Naive B cell (primary cell): Measurements from ENCODE around the gene RPL34. TPM values are rescaled to one million over a fixed set of nuclear protein-coding genes. Genes with fewer than 3 reads are reported as not detected.

ENCODE experiments used
- ATAC-seq, 2 donors: fragments of 150-1000 bp; cut with Tn5 transposase; 2 replicates each; pipeline ENCODE4 v1.10.0; 2021; ENCODE audit warnings: low read depth in 2 of 2, mild to moderate bottlenecking in 2 of 2, moderate library complexity in 2 of 2
- DNase-seq: peaks from one replicate; pipeline ENCODE4 v3.0.0; 2022
- H3K27ac Mint-ChIP-seq, 6 donors: one replicate each; pipeline ENCODE4 v1.8.0; 2020 to 2022; ENCODE audit warnings: mild to moderate bottlenecking in 6 of 6, mixed read lengths in 6 of 6, moderate library complexity in 5 of 6, inconsistent platforms in 2 of 6
- H3K27me3 Mint-ChIP-seq, 3 donors: one replicate each; pipeline ENCODE4 v1.8.0; 2021 to 2022; ENCODE audit warnings: mixed read lengths in 3 of 3, mild to moderate bottlenecking in 1 of 3
- H3K36me3 Mint-ChIP-seq, 2 donors: one replicate each; pipeline ENCODE4 v1.8.0; 2020 to 2022; ENCODE audit warnings: mixed read lengths in 2 of 2, inconsistent platforms in 1 of 2, mild to moderate bottlenecking in 1 of 2
- H3K4me1 Mint-ChIP-seq, 3 donors: one replicate each; pipeline ENCODE4 v1.8.0; 2020 to 2022; ENCODE audit warnings: mixed read lengths in 3 of 3, inconsistent platforms in 1 of 3, mild to moderate bottlenecking in 1 of 3, moderate library complexity in 1 of 3
- H3K4me3 Mint-ChIP-seq, 8 donors: one replicate each; pipeline ENCODE4 v1.8.0; 2020 to 2022; ENCODE audit warnings: mild to moderate bottlenecking in 8 of 8, mixed read lengths in 8 of 8, moderate library complexity in 8 of 8, inconsistent platforms in 2 of 8
- H3K9me3 Mint-ChIP-seq, 7 donors: one replicate each; pipeline ENCODE4 v1.8.0; 2020 to 2022; ENCODE audit warnings: mixed read lengths in 7 of 7, mild to moderate bottlenecking in 5 of 7, inconsistent platforms in 2 of 7, moderate library complexity in 1 of 7
- polyA plus RNA-seq, 6 donors: library from polyadenylated mRNA; unstranded; fragments of 300-500 nt; fragmentation: Illumina TruSeq; gene quantifications; one replicate each; pipeline ENCODE4 v1.2.3, GENCODE V29; 2021; ENCODE audit warnings: low read depth in 6 of 6

Gene RPL34
- polyA plus RNA-seq, 6 donors from 2014 or later, result 3,614 to 4,964 (median 4,202) TPM

GRCh38 chr4:108607079-108607815 lies 13.1 kb upstream of the RPL34 start:
- Mint-ChIP-seq H3K9me3 (peaks cover 0 to 11% (median 2%) of the 10 kb centered on the region in 7 donors), H3K4me3 (no peak overlapping the region), H3K4me1 (peaks cover 0 to 6% (median 0%) of the 10 kb centered on the region in 3 donors), H3K27me3 (no peaks in the 10 kb centered on the region), H3K27ac (no peak overlapping the region), H3K36me3 (peaks cover 16% of the 10 kb centered on the region in 2 donors)
- ATAC-seq (no peak), DNase-seq (no peak)

DNA sequence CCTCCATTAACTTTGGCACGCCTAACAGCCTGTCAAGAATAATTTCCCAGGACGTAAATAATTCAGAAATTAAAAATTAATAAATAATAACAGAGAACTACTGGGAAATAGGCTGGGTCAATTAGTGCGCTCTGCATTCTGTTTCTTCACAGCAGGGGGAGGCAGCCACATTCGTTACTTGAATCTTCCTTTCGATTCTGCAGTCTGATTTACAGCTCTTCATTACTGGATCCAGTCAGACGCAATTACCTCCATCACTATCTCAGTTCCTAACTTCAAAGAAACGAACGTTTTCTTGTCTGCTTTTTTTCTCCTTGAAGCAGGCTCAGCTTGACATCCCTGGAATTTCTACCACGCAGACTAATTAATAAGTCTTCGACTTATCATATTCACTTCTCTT lies 9.0 kb upstream of the RPL34 start:
- Mint-ChIP-seq H3K4me3 (no peak overlapping the region), H3K9me3 (peaks cover 0 to 14% (median 6%) of the 10 kb centered on the region in 7 donors), H3K36me3 (peaks cover 16 to 24% of the 10 kb centered on the region in 2 donors), H3K27me3 (no peaks in the 10 kb centered on the region), H3K4me1 (peaks cover 0 to 6% (median 0%) of the 10 kb centered on the region in 3 donors), H3K27ac (no peak overlapping the region)
- ATAC-seq (no peak), DNase-seq (no peak)

DNA sequence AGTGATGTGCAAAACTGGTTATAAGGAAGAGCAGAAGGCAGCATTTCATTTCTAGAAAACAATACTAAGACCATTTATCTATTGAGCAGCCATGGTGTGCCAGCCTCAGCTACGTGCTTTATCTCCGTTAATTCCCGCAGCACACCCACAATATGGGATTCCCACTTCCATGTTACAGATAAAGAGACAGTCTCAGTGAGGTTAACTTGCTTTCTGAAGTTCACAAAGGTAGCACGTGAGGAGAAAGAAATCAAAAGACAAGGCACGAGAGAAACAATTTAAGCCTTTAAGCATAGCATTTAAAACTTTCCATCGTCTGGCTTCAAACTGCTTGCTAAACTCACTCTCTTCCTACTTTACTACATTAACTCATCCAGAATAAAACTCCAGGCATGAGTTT lies 8.0 kb upstream of the RPL34 start:
- peak overlapping the region in 1 of 6 donors; percentile 59 for H3K27ac Mint-ChIP-seq
- no peaks in the 10 kb centered on the region for H3K27me3 Mint-ChIP-seq
- DNase-seq (no peak), ATAC-seq (no peak)
- H3K4me1 Mint-ChIP-seq, result peaks cover 0 to 6% (median 0%) of the 10 kb centered on the region in 3 donors
- H3K4me3 Mint-ChIP-seq, result no peak overlapping the region
- H3K9me3 Mint-ChIP-seq, result peaks cover 0 to 14% (median 6%) of the 10 kb centered on the region in 7 donors
- peaks cover 9 to 22% of the 10 kb centered on the region in 2 donors for H3K36me3 Mint-ChIP-seq

- no peak for ATAC-seq
- peak; percentile 4 for DNase-seq
- H3K9me3 Mint-ChIP-seq, result peaks cover 0 to 14% (median 3%) of the 10 kb centered on the region in 7 donors
- peaks cover 33 to 52% (median 43%) of the 10 kb centered on the region in 3 donors for H3K4me1 Mint-ChIP-seq
- no peaks in the 10 kb centered on the region for H3K27me3 Mint-ChIP-seq
- peak overlapping the region; percentile 86 to 100 (median 96) for H3K4me3 Mint-ChIP-seq
- H3K27ac Mint-ChIP-seq, result peak overlapping the region; percentile 85 to 99 (median 97)
- peaks cover 22 to 29% of the 10 kb centered on the region in 2 donors for H3K36me3 Mint-ChIP-seq
Observed at GRCh38 chr4:108619372-108620100, 840 bp upstream of the RPL34 start.

DNA sequence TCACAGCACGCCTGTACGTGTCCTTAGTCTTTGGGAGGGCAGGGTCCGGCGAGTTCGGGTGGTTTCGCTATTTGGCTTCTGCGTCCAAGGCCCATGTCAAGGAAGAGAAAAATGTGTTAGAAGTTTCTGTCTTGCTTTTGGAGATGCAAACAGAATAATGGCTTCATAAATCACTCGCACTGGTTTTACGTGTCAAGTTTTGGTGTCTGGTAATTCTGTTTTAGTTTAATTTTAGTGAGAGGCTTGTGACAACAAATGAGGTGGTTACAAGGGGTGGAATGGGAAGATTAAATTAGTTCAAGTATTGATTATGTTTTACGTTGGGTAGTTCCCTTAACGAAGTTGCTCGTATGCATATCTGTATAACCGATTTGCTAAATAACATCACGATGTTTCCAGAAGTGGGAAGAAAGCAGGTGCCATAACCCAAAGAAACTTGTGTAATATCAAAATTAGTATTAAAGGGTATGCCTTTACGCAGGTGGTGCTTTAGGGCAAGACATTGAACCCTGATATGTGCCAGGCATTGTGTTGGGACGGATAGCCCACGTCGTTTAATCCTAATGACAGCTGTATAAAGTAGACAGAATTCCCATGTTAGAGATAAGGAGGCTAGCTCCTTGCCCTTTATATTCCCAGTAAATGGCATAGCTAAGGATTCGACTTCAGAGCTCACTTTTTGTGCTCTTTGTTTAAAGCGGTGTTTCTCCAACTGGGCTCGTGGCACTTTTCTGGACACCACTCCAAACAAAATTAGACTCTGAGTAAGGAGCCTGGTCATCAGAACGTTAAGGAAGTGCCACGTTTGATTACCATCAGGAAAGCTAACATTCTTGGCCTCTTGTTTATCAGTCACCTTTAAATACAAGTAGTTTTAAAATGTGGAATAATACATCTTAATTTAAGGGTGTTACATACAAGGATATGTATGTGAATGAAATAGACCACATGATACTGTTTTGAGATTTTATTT lies 843 bp downstream of the RPL34 start:
- Mint-ChIP-seq H3K4me1 (peaks cover 33 to 52% (median 43%) of the 10 kb centered on the region in 3 donors), H3K4me3 (peak overlapping the region; percentile 86 to 100 (median 96)), H3K36me3 (peaks cover 28 to 35% of the 10 kb centered on the region in 2 donors), H3K27me3 (no peaks in the 10 kb centered on the region), H3K27ac (peak overlapping the region; percentile 85 to 99 (median 97)), H3K9me3 (peaks cover 0 to 4% (median 0%) of the 10 kb centered on the region in 7 donors)
- no peak for DNase-seq
- peak in 1 of 2 donors; percentile 2 for ATAC-seq

DNA sequence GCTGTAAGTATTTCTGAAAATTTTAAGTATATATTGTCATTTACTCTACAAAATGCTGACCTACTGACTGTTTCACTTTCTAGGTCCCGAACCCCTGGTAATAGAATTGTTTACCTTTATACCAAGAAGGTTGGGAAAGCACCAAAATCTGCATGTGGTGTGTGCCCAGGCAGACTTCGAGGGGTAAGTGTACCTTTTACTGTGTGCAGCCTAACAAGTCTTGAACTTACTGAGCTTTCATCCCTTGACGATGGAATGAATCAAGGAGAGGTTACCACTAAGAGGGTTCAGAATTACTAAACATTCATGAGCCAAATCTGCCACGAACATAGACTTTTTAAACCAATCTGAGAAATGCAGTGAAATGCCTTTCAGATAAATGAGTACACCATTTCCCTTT lies 1.6 kb downstream of the RPL34 start:
- Mint-ChIP-seq H3K27ac (no peak overlapping the region), H3K36me3 (peaks cover 21 to 35% of the 10 kb centered on the region in 2 donors), H3K4me1 (peaks cover 33 to 56% (median 43%) of the 10 kb centered on the region in 3 donors), H3K4me3 (peak overlapping the region in 5 of 8 donors; percentile 12 to 95 (median 42)), H3K27me3 (no peaks in the 10 kb centered on the region), H3K9me3 (no peaks in the 10 kb centered on the region)
- ATAC-seq, result no peak
- DNase-seq, result no peak

DNA sequence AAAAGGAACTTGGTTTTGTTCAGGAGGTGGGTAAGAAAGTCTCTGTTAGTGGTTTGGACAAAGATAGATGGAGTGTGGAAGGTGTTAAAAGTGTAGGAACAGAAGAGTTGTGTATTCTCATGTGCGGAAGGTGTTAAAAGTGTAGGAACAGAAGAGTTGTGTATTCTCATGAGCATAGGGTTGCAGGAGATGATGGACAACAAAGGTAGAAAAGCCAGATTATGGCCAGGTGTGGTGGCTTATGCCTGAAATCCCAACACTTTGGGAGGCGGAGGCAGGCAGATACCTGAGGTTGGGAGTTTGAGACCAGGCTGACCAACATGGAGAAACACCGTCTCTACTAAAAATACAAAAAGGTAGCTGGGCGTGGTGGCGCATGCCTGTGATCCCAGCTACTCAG lies 2.5 kb downstream of the RPL34 start:
- Mint-ChIP-seq H3K9me3 (no peaks in the 10 kb centered on the region), H3K4me3 (peak overlapping the region in 1 of 8 donors; percentile 95), H3K27me3 (no peaks in the 10 kb centered on the region), H3K4me1 (peaks cover 33 to 56% (median 43%) of the 10 kb centered on the region in 3 donors), H3K27ac (peak overlapping the region in 4 of 6 donors; percentile 2 to 25 (median 20)), H3K36me3 (peaks cover 21 to 35% of the 10 kb centered on the region in 2 donors)
- no peak for DNase-seq
- no peak for ATAC-seq

GRCh38 chr4:108624263-108625056 lies 4.1 kb downstream of the RPL34 start:
- Mint-ChIP-seq H3K27ac (peak overlapping the region in 2 of 6 donors; percentile 16 to 24), H3K9me3 (no peaks in the 10 kb centered on the region), H3K27me3 (no peaks in the 10 kb centered on the region), H3K4me1 (peaks cover 27 to 46% (median 40%) of the 10 kb centered on the region in 3 donors), H3K36me3 (peaks cover 26 to 35% of the 10 kb centered on the region in 2 donors), H3K4me3 (peak overlapping the region in 1 of 8 donors; percentile 59)
- ATAC-seq (no peak), DNase-seq (no peak)

DNA sequence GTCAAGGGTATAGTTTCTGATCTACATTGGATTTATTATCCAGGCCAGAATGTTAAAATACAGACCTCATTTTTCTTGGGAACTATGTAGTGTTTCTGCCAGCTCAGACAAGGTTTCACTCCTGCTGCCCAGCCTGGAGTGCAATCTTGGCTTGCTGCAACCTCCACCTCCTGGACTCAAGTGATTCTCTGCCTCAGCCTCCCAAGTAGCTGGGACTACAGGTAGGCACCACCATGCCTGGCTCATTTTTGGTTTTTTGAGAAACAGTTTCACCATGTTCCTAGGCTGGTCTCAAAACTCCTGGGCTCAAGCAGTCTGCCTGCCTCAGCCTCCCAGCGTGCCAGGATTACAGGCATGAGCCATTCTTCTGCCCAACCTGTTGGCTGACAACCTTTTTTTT lies 5.7 kb downstream of the RPL34 start:
- H3K9me3 Mint-ChIP-seq, result no peaks in the 10 kb centered on the region
- no peak for DNase-seq
- H3K4me1 Mint-ChIP-seq, result peaks cover 16 to 30% (median 25%) of the 10 kb centered on the region in 3 donors
- no peak for ATAC-seq
- H3K36me3 Mint-ChIP-seq, result peaks cover 42 to 49% of the 10 kb centered on the region in 2 donors
- H3K27ac Mint-ChIP-seq, result no peak overlapping the region
- peak overlapping the region in 1 of 8 donors; percentile 30 for H3K4me3 Mint-ChIP-seq
- H3K27me3 Mint-ChIP-seq, result no peaks in the 10 kb centered on the region

- H3K4me3 Mint-ChIP-seq, result no peak overlapping the region
- no peaks in the 10 kb centered on the region for H3K27me3 Mint-ChIP-seq
- DNase-seq, result no peak
- H3K27ac Mint-ChIP-seq, result peak overlapping the region in 2 of 6 donors; percentile 32 to 47
- peaks cover 8 to 16% (median 9%) of the 10 kb centered on the region in 3 donors for H3K4me1 Mint-ChIP-seq
- ATAC-seq, result no peak
- H3K9me3 Mint-ChIP-seq, result no peaks in the 10 kb centered on the region
- peaks cover 37 to 45% of the 10 kb centered on the region in 2 donors for H3K36me3 Mint-ChIP-seq
Observed at GRCh38 chr4:108628411-108628810, 8.0 kb downstream of the RPL34 start.

DNA sequence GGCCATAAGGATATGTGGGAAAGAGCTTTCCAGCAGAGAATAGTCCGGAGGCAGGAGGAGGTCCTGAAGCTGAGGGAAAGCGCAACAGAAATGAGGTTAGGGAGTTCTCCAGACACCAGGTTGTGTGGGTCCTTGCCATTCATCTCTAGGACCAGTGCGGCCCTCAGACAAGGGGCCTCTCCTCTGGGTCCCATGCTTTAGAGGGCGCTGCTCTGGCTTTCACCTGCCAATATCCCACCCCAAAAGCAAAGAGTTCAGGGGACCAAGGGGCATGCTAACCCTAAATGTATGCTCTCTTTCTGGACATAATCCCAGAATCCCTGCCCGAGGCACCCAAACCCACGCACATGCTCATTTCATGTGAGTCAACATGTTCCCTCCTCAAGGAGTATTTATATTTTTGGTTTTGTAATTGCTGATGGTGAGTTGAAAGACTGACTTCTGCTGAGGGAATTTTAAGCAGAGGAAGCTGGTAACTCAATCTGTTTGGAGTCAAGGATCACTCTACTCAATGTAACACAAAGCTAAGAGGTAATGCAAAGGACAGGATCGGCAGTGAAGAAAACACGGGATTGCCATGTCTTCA lies 14.8 kb downstream of the RPL34 start:
- Mint-ChIP-seq H3K9me3 (no peaks in the 10 kb centered on the region), H3K36me3 (peaks cover 15 to 16% of the 10 kb centered on the region in 2 donors), H3K27ac (peak overlapping the region in 1 of 6 donors; percentile 59), H3K4me1 (no peaks in the 10 kb centered on the region), H3K27me3 (no peaks in the 10 kb centered on the region), H3K4me3 (peak overlapping the region in 1 of 8 donors; percentile 5)
- ATAC-seq (no peak), DNase-seq (no peak)

DNA sequence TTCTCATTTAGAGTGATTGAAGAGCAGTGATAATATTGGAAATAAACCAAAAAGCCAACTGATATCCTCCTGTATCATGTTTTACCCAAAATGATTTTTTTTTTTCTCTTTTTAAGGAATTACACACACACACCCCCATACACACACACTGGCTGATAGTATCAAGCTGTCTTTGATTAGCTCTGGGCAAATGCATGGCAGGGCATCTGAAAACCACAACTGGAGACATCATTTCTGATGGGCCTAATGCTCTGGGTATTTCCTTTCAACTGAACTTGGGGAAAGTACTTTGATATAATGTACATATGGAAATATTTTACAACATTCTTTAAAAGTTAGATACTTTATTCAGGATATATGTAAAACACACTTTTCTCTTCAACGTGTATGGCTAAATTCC lies 15.9 kb downstream of the RPL34 start:
- no peaks in the 10 kb centered on the region for H3K27me3 Mint-ChIP-seq
- DNase-seq (no peak), ATAC-seq (no peak)
- no peaks in the 10 kb centered on the region for H3K9me3 Mint-ChIP-seq
- no peak overlapping the region for H3K4me3 Mint-ChIP-seq
- H3K27ac Mint-ChIP-seq, result peak overlapping the region in 1 of 6 donors; percentile 39
- no peaks in the 10 kb centered on the region for H3K4me1 Mint-ChIP-seq
- H3K36me3 Mint-ChIP-seq, result peaks cover 5 to 6% of the 10 kb centered on the region in 2 donors
